WTC11 (cell line): Measurements from ENCODE around the gene CX3CL1. TPM values are rescaled to one million over a fixed set of nuclear protein-coding genes. Genes with fewer than 3 reads are reported as not detected.

ENCODE experiments used
- ATAC-seq: fragments of 200-7000 bp; cut with Tn5 transposase; 2 replicates; pipeline ENCODE4 v1.10.0; 2021; ENCODE audit warnings: mild to moderate bottlenecking, moderate library complexity
- CTCF ChIA-PET: fragments of 300-600 bp; sonication (Branson Sonifier 250); formaldehyde crosslinking; loops from one replicate; lab custom pipeline; 2021; ENCODE audit warnings: antibody characterized with exemption; lab: Charles Lee
- POLR2A ChIA-PET: fragments of 350-600 bp; sonication (Branson Sonifier 250); formaldehyde crosslinking; loops from one replicate; lab custom pipeline; 2021; ENCODE audit warnings: antibody characterized with exemption; lab: Charles Lee
- DNase-seq: peaks from one replicate; pipeline ENCODE4 v3.0.0; 2021; ENCODE audit warnings: low spot score
- H3K27ac Mint-ChIP-seq: 2 replicates; pipeline ENCODE4 v1.8.0; 2021; ENCODE audit warnings: mixed read lengths
- H3K27me3 Mint-ChIP-seq: 2 replicates; pipeline ENCODE4 v1.8.0; 2021; ENCODE audit warnings: low read depth, mild to moderate bottlenecking, moderate library complexity, mixed read lengths
- H3K36me3 Mint-ChIP-seq: 2 replicates; pipeline ENCODE4 v1.8.0; 2021; ENCODE audit warnings: mixed read lengths
- H3K4me1 Mint-ChIP-seq: 2 replicates; pipeline ENCODE4 v1.8.0; 2022; ENCODE audit warnings: mixed read lengths
- H3K4me3 Mint-ChIP-seq: 2 replicates; pipeline ENCODE4 v1.8.0; 2021; ENCODE audit warnings: mild to moderate bottlenecking, moderate library complexity, mixed read lengths
- H3K9me3 Mint-ChIP-seq: 2 replicates; pipeline ENCODE4 v1.8.0; 2021; ENCODE audit warnings: mixed read lengths
- AR ChIP-seq: fragments of 250-450 bp; sonication (Bioruptor Pico); IDR thresholded peaks from 2 replicates; pipeline ENCODE4 v1.9.0; 2021; ENCODE audit warnings: mild to moderate bottlenecking
- CBFB ChIP-seq: sonication (generic); formaldehyde crosslinking; IDR thresholded peaks from 2 replicates; pipeline ENCODE4 v1.8.1; 2022; ENCODE audit warnings: mild to moderate bottlenecking, low read depth, missing genetic modification reagents
- CREB1 ChIP-seq: sonication (generic); formaldehyde crosslinking; IDR thresholded peaks from 2 replicates; pipeline ENCODE4 v1.8.0; 2023; ENCODE audit warnings: mild to moderate bottlenecking, missing genetic modification reagents
- FOXP4 ChIP-seq: sonication (generic); formaldehyde crosslinking; IDR thresholded peaks from 2 replicates; pipeline ENCODE4 v1.8.0; 2022; ENCODE audit warnings: mild to moderate bottlenecking, missing genetic modification reagents
- HMGA2 ChIP-seq: fragments of 250-450 bp; sonication (Bioruptor Pico); IDR thresholded peaks from 2 replicates; pipeline ENCODE4 v1.4.0; 2021; ENCODE audit warnings: mild to moderate bottlenecking, moderate library complexity
- IRF1 ChIP-seq: sonication (generic); formaldehyde crosslinking; IDR thresholded peaks from 2 replicates; pipeline ENCODE4 v1.8.0; 2023; ENCODE audit warnings: missing genetic modification reagents
- MXD4 ChIP-seq: fragments of 250-450 bp; sonication (Bioruptor Pico); IDR thresholded peaks from 2 replicates; pipeline ENCODE4 v1.8.0; 2021; ENCODE audit warnings: mild to moderate bottlenecking, moderate library complexity, borderline replicate concordance
- NR1H2 ChIP-seq: sonication (generic); formaldehyde crosslinking; IDR thresholded peaks from 2 replicates; pipeline ENCODE4 v1.9.0; 2021; ENCODE audit warnings: mild to moderate bottlenecking, moderate library complexity, missing genetic modification reagents
- NR3C1 ChIP-seq: sonication (generic); formaldehyde crosslinking; conservative IDR thresholded peaks from 2 replicates; pipeline ENCODE4 v1.8.1; 2023; ENCODE audit warnings: low read depth, mild to moderate bottlenecking, missing genetic modification reagents
- PRRX2 ChIP-seq: fragments of 250-450 bp; sonication (Bioruptor Pico); IDR thresholded peaks from 2 replicates; pipeline ENCODE4 v1.8.0; 2021; ENCODE audit warnings: mild to moderate bottlenecking
- TCF7 ChIP-seq: sonication (generic); formaldehyde crosslinking; IDR thresholded peaks from 2 replicates; pipeline ENCODE4 v1.8.0; 2022; ENCODE audit warnings: mild to moderate bottlenecking, low read depth, missing genetic modification reagents, moderate library complexity
- ZNF219 ChIP-seq: sonication (generic); formaldehyde crosslinking; IDR thresholded peaks from 2 replicates; pipeline ENCODE4 v1.8.0; 2023; ENCODE audit warnings: missing genetic modification reagents, mild to moderate bottlenecking, borderline replicate concordance
- ZNF232 ChIP-seq: sonication (generic); formaldehyde crosslinking; IDR thresholded peaks from 2 replicates; pipeline ENCODE4 v1.8.0; 2022; ENCODE audit warnings: mild to moderate bottlenecking, missing genetic modification reagents
- ZNF317 ChIP-seq: sonication (generic); formaldehyde crosslinking; IDR thresholded peaks from 2 replicates; pipeline ENCODE4 v1.8.1; 2023; ENCODE audit warnings: low read depth, mild to moderate bottlenecking, moderate library complexity, missing genetic modification reagents, borderline replicate concordance
- ZNF423 ChIP-seq: fragments of 250-450 bp; sonication (Bioruptor Pico); IDR thresholded peaks from 2 replicates; pipeline ENCODE4 v2.1.2; 2022; ENCODE audit warnings: mild to moderate bottlenecking, moderate library complexity
- total RNA-seq: library from RNA; stranded (reverse); gene quantifications from 3 replicates; pipeline ENCODE4 v1.2.3, GENCODE V29; 2021
- TF ChIP-seq, protein P1 (sequence below): fragments of 250-450 bp; sonication (Bioruptor Pico); IDR thresholded peaks from 2 replicates; pipeline ENCODE4 v1.9.0; 2021; ENCODE audit warnings: mild to moderate bottlenecking
- TF ChIP-seq, protein P2 (sequence below): sonication (generic); formaldehyde crosslinking; IDR thresholded peaks from 2 replicates; pipeline ENCODE4 v1.8.1; 2023; ENCODE audit warnings: mild to moderate bottlenecking, missing genetic modification reagents, borderline replicate concordance
- TF ChIP-seq, protein P3 (sequence below): sonication (generic); formaldehyde crosslinking; IDR thresholded peaks from 2 replicates; pipeline ENCODE4 v1.8.0; 2022; ENCODE audit warnings: missing genetic modification reagents
- TF ChIP-seq, protein P4 (sequence below): sonication (generic); formaldehyde crosslinking; IDR thresholded peaks from 2 replicates; pipeline ENCODE4 v1.8.1; 2022; ENCODE audit warnings: low read depth, mild to moderate bottlenecking, moderate library complexity, missing genetic modification reagents, borderline replicate concordance

The CX3CL1 gene
- total RNA-seq, 1 experiment from 2014 or later, result 1.2 TPM

- DNase-seq (no peak), ATAC-seq (no peak)
- Mint-ChIP-seq H3K4me3 (no peak overlapping the region), H3K27me3 (peaks cover 4% of the 10 kb centered on the region), H3K27ac (no peak overlapping the region), H3K36me3 (no peaks in the 10 kb centered on the region), H3K4me1 (no peaks in the 10 kb centered on the region), H3K9me3 (no peaks in the 10 kb centered on the region)
- ChIA-PET POLR2A (no interaction called here), CTCF (no interaction called here)
- TF ChIP-seq CBFB, result no peak
- no peak for TF ChIP-seq HMGA2 (CRISPR knock-in tag)
- no peak for TF ChIP-seq TCF7 (CRISPR knock-in tag)
- TF ChIP-seq AR (CRISPR knock-in tag), result no peak
- no peak for TF ChIP-seq ZNF317 (CRISPR knock-in tag)
- TF ChIP-seq, protein P1, sequence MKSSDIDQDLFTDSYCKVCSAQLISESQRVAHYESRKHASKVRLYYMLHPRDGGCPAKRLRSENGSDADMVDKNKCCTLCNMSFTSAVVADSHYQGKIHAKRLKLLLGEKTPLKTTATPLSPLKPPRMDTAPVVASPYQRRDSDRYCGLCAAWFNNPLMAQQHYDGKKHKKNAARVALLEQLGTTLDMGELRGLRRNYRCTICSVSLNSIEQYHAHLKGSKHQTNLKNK (CRISPR knock-in tag), result no peak
- TF ChIP-seq, protein P2, sequence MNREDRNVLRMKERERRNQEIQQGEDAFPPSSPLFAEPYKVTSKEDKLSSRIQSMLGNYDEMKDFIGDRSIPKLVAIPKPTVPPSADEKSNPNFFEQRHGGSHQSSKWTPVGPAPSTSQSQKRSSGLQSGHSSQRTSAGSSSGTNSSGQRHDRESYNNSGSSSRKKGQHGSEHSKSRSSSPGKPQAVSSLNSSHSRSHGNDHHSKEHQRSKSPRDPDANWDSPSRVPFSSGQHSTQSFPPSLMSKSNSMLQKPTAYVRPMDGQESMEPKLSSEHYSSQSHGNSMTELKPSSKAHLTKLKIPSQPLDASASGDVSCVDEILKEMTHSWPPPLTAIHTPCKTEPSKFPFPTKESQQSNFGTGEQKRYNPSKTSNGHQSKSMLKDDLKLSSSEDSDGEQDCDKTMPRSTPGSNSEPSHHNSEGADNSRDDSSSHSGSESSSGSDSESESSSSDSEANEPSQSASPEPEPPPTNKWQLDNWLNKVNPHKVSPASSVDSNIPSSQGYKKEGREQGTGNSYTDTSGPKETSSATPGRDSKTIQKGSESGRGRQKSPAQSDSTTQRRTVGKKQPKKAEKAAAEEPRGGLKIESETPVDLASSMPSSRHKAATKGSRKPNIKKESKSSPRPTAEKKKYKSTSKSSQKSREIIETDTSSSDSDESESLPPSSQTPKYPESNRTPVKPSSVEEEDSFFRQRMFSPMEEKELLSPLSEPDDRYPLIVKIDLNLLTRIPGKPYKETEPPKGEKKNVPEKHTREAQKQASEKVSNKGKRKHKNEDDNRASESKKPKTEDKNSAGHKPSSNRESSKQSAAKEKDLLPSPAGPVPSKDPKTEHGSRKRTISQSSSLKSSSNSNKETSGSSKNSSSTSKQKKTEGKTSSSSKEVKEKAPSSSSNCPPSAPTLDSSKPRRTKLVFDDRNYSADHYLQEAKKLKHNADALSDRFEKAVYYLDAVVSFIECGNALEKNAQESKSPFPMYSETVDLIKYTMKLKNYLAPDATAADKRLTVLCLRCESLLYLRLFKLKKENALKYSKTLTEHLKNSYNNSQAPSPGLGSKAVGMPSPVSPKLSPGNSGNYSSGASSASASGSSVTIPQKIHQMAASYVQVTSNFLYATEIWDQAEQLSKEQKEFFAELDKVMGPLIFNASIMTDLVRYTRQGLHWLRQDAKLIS (CRISPR knock-in tag), result no peak
- TF ChIP-seq ZNF423 (CRISPR knock-in tag), result no peak
- TF ChIP-seq IRF1, result no peak
- no peak for TF ChIP-seq ZNF219 (CRISPR knock-in tag)
- TF ChIP-seq MXD4 (CRISPR knock-in tag), result no peak
- no peak for TF ChIP-seq NR3C1 (CRISPR knock-in tag)
- no peak for TF ChIP-seq PRRX2 (CRISPR knock-in tag)
- TF ChIP-seq NR1H2 (CRISPR knock-in tag), result no peak
- TF ChIP-seq, protein P3, sequence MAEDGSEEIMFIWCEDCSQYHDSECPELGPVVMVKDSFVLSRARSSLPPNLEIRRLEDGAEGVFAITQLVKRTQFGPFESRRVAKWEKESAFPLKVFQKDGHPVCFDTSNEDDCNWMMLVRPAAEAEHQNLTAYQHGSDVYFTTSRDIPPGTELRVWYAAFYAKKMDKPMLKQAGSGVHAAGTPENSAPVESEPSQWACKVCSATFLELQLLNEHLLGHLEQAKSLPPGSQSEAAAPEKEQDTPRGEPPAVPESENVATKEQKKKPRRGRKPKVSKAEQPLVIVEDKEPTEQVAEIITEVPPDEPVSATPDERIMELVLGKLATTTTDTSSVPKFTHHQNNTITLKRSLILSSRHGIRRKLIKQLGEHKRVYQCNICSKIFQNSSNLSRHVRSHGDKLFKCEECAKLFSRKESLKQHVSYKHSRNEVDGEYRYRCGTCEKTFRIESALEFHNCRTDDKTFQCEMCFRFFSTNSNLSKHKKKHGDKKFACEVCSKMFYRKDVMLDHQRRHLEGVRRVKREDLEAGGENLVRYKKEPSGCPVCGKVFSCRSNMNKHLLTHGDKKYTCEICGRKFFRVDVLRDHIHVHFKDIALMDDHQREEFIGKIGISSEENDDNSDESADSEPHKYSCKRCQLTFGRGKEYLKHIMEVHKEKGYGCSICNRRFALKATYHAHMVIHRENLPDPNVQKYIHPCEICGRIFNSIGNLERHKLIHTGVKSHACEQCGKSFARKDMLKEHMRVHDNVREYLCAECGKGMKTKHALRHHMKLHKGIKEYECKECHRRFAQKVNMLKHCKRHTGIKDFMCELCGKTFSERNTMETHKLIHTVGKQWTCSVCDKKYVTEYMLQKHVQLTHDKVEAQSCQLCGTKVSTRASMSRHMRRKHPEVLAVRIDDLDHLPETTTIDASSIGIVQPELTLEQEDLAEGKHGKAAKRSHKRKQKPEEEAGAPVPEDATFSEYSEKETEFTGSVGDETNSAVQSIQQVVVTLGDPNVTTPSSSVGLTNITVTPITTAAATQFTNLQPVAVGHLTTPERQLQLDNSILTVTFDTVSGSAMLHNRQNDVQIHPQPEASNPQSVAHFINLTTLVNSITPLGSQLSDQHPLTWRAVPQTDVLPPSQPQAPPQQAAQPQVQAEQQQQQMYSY, result no peak
- TF ChIP-seq, protein P4, sequence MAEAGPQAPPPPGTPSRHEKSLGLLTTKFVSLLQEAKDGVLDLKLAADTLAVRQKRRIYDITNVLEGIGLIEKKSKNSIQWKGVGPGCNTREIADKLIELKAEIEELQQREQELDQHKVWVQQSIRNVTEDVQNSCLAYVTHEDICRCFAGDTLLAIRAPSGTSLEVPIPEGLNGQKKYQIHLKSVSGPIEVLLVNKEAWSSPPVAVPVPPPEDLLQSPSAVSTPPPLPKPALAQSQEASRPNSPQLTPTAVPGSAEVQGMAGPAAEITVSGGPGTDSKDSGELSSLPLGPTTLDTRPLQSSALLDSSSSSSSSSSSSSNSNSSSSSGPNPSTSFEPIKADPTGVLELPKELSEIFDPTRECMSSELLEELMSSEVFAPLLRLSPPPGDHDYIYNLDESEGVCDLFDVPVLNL, result no peak
- TF ChIP-seq FOXP4 (CRISPR knock-in tag), result no peak
- TF ChIP-seq CREB1 (CRISPR knock-in tag), result no peak
- TF ChIP-seq ZNF232 (CRISPR knock-in tag), result no peak
These were observed 19.6 kb upstream of the CX3CL1 start for GRCh38 chr16:57352636-57353047.
